ENCODE results near the gene ALDH1A2. TPM values are rescaled to one million over a fixed set of nuclear protein-coding genes. Genes with fewer than 3 reads are reported as not detected.

Gene ALDH1A2
- total RNA-seq, 4 donors from 2014 or later, result 7.5 to 16.5 (median 11.5) TPM

- TF ChIP-seq CTCF (IDR thresholded peaks at IDR 0.05; ENCODE audit: low read depth), result no peak
These were observed 43.9 kb downstream of the ALDH1A2 start for GRCh38 chr15:58021332-58022230.

- no peak for TF ChIP-seq CTCF (IDR thresholded peaks at IDR 0.05; ENCODE audit: low read depth)
These were observed 45.8 kb downstream of the ALDH1A2 start for GRCh38 chr15:58019503-58020376.

- no peak for TF ChIP-seq CTCF (IDR thresholded peaks at IDR 0.05; ENCODE audit: low read depth)
These were observed 47.6 kb downstream of the ALDH1A2 start for GRCh38 chr15:58017869-58018268.

- TF ChIP-seq CTCF (IDR thresholded peaks at IDR 0.05; ENCODE audit: low read depth), result no peak
These were observed 48.8 kb downstream of the ALDH1A2 start for GRCh38 chr15:58016581-58017175.

- no peak for TF ChIP-seq CTCF (IDR thresholded peaks at IDR 0.05; ENCODE audit: low read depth)
These were observed 49.9 kb downstream of the ALDH1A2 start for GRCh38 chr15:58015565-58015964.

GRCh38 chr15:58014470-58014869 lies 51.0 kb downstream of the ALDH1A2 start:
- TF ChIP-seq CTCF (IDR thresholded peaks at IDR 0.05; ENCODE audit: low read depth), result no peak

All from subcutaneous adipose tissue (tissue), 4 donors.